Ishikawa (cell line): ENCODE results near the gene ERVMER34-1.
A peak's percentile ranks its signal among the peaks of the same experiment; 100 is the strongest.

Experiments used
- CREB1 ChIP-seq: IDR thresholded peaks from 2 replicates; pipeline ENCODE4 v1.6.1; 2012; ENCODE audit warnings: low read depth
- EP300 ChIP-seq: IDR thresholded peaks from 2 replicates; pipeline ENCODE4 v1.6.1; 2012; ENCODE audit warnings: borderline replicate concordance
- MAX ChIP-seq: IDR thresholded peaks from 2 replicates; pipeline ENCODE4 v1.6.1; 2012
- NFIC ChIP-seq: IDR thresholded peaks from 2 replicates; pipeline ENCODE4 v1.6.1; 2012
- REST ChIP-seq: IDR thresholded peaks from 2 replicates; pipeline ENCODE4 v1.6.1; 2012; ENCODE audit warnings: low read depth, mild to moderate bottlenecking
- TAF1 ChIP-seq: IDR thresholded peaks from 2 replicates; pipeline ENCODE4 v1.6.1; 2012; ENCODE audit warnings: low read depth, mild to moderate bottlenecking
- TCF12 ChIP-seq: IDR thresholded peaks from 2 replicates; pipeline ENCODE4 v1.6.1; 2012; ENCODE audit warnings: low read depth
- TEAD4 ChIP-seq: IDR thresholded peaks from 2 replicates; pipeline ENCODE4 v1.6.1; 2012
- YY1 ChIP-seq: IDR thresholded peaks from 2 replicates; pipeline ENCODE4 v1.6.1; 2012; ENCODE audit warnings: low read depth

- TF ChIP-seq TEAD4 (no peak), EP300 (no peak), CREB1 (no peak), REST (no peak), TCF12 (no peak), MAX (peak; percentile 93), TAF1 (no peak), NFIC (no peak), YY1 (peak; percentile 79; the same call in 1 of the 2 replicates)
Measured at GRCh38 chr4:52711834-52712250, 39.4 kb downstream of the ERVMER34-1 start.
